HEK293 (cell line): ENCODE data around the gene PBRM1.

ENCODE experiments used
- CTCF ChIA-PET: fragments of 350-600 bp; formaldehyde crosslinking; extraction: SDS; loops from one replicate; lab custom pipeline; 2021; ENCODE audit warnings: antibody characterized with exemption; lab: Yijun Ruan, JAX
- POLR2A ChIA-PET: fragments of 300-600 bp; formaldehyde crosslinking; extraction: SDS; loops from one replicate; lab custom pipeline; 2020; ENCODE audit warnings: antibody characterized with exemption, inconsistent platforms; lab: Yijun Ruan, JAX
- H3K27ac ChIP-seq: fragments of 200-500 bp; sonication (Bioruptor generic); 2 replicates; pipeline ENCODE4 v1.5.1; 2014; ENCODE audit warnings: low read depth, low read length, control low read depth, inconsistent platforms; ENCODE audit errors: extremely low read depth
- H3K36me3 ChIP-seq, 2 experiments: fragments of 200-500 bp in 1 of 2; sonication (Bioruptor generic) in 1 of 2; 1 replicate in 1 of 2; 2 replicates in 1 of 2; pipeline ENCODE4 v1.5.1; 2014 to 2017; ENCODE audit warnings: inconsistent platforms in 2 of 2, low read length in 2 of 2; ENCODE audit not compliant: control insufficient read depth in 2 of 2, insufficient read depth in 1 of 2
- H3K4me1 ChIP-seq: fragments of 200-500 bp; sonication (Bioruptor generic); 2 replicates; pipeline ENCODE4 v1.5.1; 2014; ENCODE audit warnings: mild to moderate bottlenecking, low read length, inconsistent platforms; ENCODE audit not compliant: control insufficient read depth, insufficient read depth
- H3K4me3 ChIP-seq: 2 replicates; pipeline ENCODE4 v1.5.1; 2011; ENCODE audit warnings: low read depth, mild to moderate bottlenecking, control low read depth, low read length, moderate library complexity
- H3K9me3 ChIP-seq: fragments of 200-500 bp; sonication (Bioruptor generic); 2 replicates; pipeline ENCODE4 v1.5.1; 2014; ENCODE audit warnings: low read depth, low read length, inconsistent platforms; ENCODE audit not compliant: control insufficient read depth, insufficient read depth
- BCL11B ChIP-seq: fragments of 450-650 bp; formaldehyde crosslinking; IDR thresholded peaks from 2 replicates; pipeline ENCODE4 v1.5.1; 2016; ENCODE audit warnings: low read depth, missing biosample characterization, missing genetic modification characterization
- EGR2 ChIP-seq: fragments of 450-650 bp; formaldehyde crosslinking; IDR thresholded peaks from 2 replicates; pipeline ENCODE4 v1.5.1; 2016; ENCODE audit warnings: low read depth, missing biosample characterization, missing genetic modification characterization
- FEZF1 ChIP-seq: fragments of 450-650 bp; formaldehyde crosslinking; IDR thresholded peaks from 2 replicates; pipeline ENCODE4 v1.5.1; 2016; ENCODE audit warnings: missing biosample characterization, missing genetic modification characterization
- HOXA7 ChIP-seq: sonication (generic); formaldehyde crosslinking; IDR thresholded peaks from 2 replicates; pipeline ENCODE4 v1.8.1; 2022; ENCODE audit warnings: missing genetic modification reagents, borderline replicate concordance
- OSR2 ChIP-seq: fragments of 450-650 bp; formaldehyde crosslinking; IDR thresholded peaks from 2 replicates; pipeline ENCODE4 v1.5.1; 2016; ENCODE audit warnings: missing biosample characterization, missing genetic modification characterization
- REPIN1 ChIP-seq: fragments of 450-650 bp; formaldehyde crosslinking; IDR thresholded peaks from 2 replicates; pipeline ENCODE4 v1.5.1; 2017; ENCODE audit warnings: missing biosample characterization, missing genetic modification characterization, low read depth
- SCRT1 ChIP-seq: fragments of 450-650 bp; formaldehyde crosslinking; IDR thresholded peaks from 2 replicates; pipeline ENCODE4 v1.5.1; 2016; ENCODE audit warnings: missing biosample characterization, missing genetic modification characterization, borderline replicate concordance
- YY1 ChIP-seq: fragments of 450-650 bp; formaldehyde crosslinking; IDR thresholded peaks from 2 replicates; pipeline ENCODE4 v1.5.1; 2018; ENCODE audit warnings: missing biosample characterization, missing genetic modification characterization
- ZBTB49 ChIP-seq: fragments of 450-650 bp; formaldehyde crosslinking; IDR thresholded peaks from 2 replicates; pipeline ENCODE4 v1.5.1; 2016; ENCODE audit warnings: missing biosample characterization, missing genetic modification characterization, low read depth
- ZNF112 ChIP-seq: fragments of 450-650 bp; formaldehyde crosslinking; IDR thresholded peaks from 2 replicates; pipeline ENCODE4 v1.5.0; 2017; ENCODE audit warnings: missing biosample characterization, missing genetic modification characterization
- ZNF138 ChIP-seq: fragments of 450-650 bp; formaldehyde crosslinking; IDR thresholded peaks from 2 replicates; pipeline ENCODE4 v1.5.1; 2016; ENCODE audit warnings: missing biosample characterization, missing genetic modification characterization, borderline replicate concordance
- ZNF157 ChIP-seq: fragments of 450-650 bp; formaldehyde crosslinking; IDR thresholded peaks from 2 replicates; pipeline ENCODE4 v1.5.1; 2016; ENCODE audit warnings: missing biosample characterization, missing genetic modification characterization
- ZNF175 ChIP-seq: fragments of 450-650 bp; formaldehyde crosslinking; IDR thresholded peaks from 2 replicates; pipeline ENCODE4 v1.5.1; 2016; ENCODE audit warnings: missing biosample characterization, missing genetic modification characterization
- ZNF19 ChIP-seq: fragments of 450-650 bp; formaldehyde crosslinking; IDR thresholded peaks from 2 replicates; pipeline ENCODE4; 2016; ENCODE audit warnings: missing biosample characterization, missing genetic modification characterization, low read depth
- ZNF24 ChIP-seq: fragments of 450-650 bp; formaldehyde crosslinking; IDR thresholded peaks from 2 replicates; pipeline ENCODE4 v1.5.1; 2016; ENCODE audit warnings: missing biosample characterization, missing genetic modification characterization
- ZNF280C ChIP-seq: fragments of 450-650 bp; formaldehyde crosslinking; IDR thresholded peaks from 2 replicates; pipeline ENCODE4 v1.5.1; 2016; ENCODE audit warnings: missing biosample characterization, missing genetic modification characterization
- ZNF37A ChIP-seq: fragments of 450-650 bp; IDR thresholded peaks from 2 replicates; pipeline ENCODE4 v1.5.1; 2018; ENCODE audit warnings: missing biosample characterization, missing genetic modification characterization
- ZNF404 ChIP-seq: fragments of 450-650 bp; formaldehyde crosslinking; IDR thresholded peaks from 2 replicates; pipeline ENCODE4 v1.5.1; 2017; ENCODE audit warnings: missing biosample characterization, missing genetic modification characterization
- ZNF529 ChIP-seq: fragments of 450-650 bp; formaldehyde crosslinking; IDR thresholded peaks from 2 replicates; pipeline ENCODE4 v1.5.1; 2017; ENCODE audit warnings: missing genetic modification characterization, missing biosample characterization; ENCODE audit not compliant: insufficient replicate concordance
- ZNF670 ChIP-seq: fragments of 450-650 bp; formaldehyde crosslinking; IDR thresholded peaks from 2 replicates; pipeline ENCODE4 v1.5.1; 2016; ENCODE audit warnings: missing biosample characterization, missing genetic modification characterization, low read depth
- ZNF707 ChIP-seq: fragments of 450-650 bp; formaldehyde crosslinking; IDR thresholded peaks from 2 replicates; pipeline ENCODE4 v1.5.1; 2016; ENCODE audit warnings: missing biosample characterization, missing genetic modification characterization
- ZNF768 ChIP-seq: fragments of 450-650 bp; formaldehyde crosslinking; IDR thresholded peaks from 2 replicates; pipeline ENCODE4 v1.5.1; 2018; ENCODE audit warnings: missing biosample characterization, mild to moderate bottlenecking, missing genetic modification characterization
- ZNF777 ChIP-seq: fragments of 450-650 bp; formaldehyde crosslinking; IDR thresholded peaks from 2 replicates; pipeline ENCODE4 v1.5.1; 2017; ENCODE audit warnings: missing biosample characterization, missing genetic modification characterization, borderline replicate concordance
- TF ChIP-seq, protein P1 (sequence below): fragments of 450-650 bp; formaldehyde crosslinking; IDR thresholded peaks from 2 replicates; pipeline ENCODE4 v1.5.1; 2017; ENCODE audit warnings: missing biosample characterization, missing genetic modification characterization

PBRM1 gene

DNA sequence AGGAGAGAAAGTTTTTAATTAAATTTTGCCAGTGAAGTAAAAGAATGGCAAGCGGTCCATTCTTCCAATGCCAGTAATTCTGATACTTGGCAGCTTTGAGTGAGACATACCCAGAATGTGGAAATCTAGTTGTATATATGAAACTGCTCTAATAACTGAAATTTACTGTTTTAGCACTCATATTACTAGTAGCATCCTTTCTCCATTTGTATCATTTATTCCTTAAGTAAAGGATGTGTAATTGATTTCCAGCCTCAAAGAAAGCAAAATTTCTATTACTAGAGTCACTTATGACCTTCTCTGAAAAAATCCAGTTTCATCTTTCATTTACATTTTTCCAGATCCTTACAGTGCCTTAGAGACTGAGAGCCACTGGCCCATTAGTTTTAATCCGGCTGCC is 65.1 kb downstream of the PBRM1 start (continued):
- TF ChIP-seq ZNF19 (tag by site-specific recombination) (no peak), ZNF707 (tag by site-specific recombination) (no peak), HOXA7 (CRISPR knock-in tag) (no peak)

DNA sequence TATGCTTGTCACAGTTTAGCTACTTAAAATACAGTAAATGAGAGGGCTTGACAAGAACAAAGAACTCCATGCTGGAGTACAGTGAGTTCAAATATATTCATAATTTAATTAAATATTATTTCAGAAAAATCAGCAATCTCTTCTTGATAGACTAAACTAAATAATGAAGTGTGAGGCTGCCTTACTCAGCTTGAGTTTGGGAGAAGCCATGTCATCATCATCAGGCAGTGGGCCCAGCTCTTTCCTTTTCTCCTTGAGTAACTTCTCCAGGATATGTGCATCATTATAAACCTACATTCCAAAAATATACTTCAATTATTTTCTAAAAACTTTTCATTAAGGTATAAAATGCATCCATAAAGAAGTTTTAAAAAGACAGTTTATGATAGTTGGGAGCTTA is 70.5 kb downstream of the PBRM1 start:
- peaks cover 9 to 74% of the 10 kb centered on the region in 2 experiments for H3K36me3 ChIP-seq
- CTCF ChIA-PET, result interaction anchor here (1.5 kb wide), 1 partner anchor 11 kb away, joined by 4 read pairs; no protein-coding TSS in a partner anchor
- no peaks in the 10 kb centered on the region for H3K4me1 ChIP-seq
- no peaks in the 10 kb centered on the region for H3K9me3 ChIP-seq
- H3K4me3 ChIP-seq, result no peak overlapping the region
- TF ChIP-seq EGR2 (tag by site-specific recombination), result no peak
- TF ChIP-seq ZNF112 (tag by site-specific recombination), result no peak
- TF ChIP-seq ZNF157 (tag by site-specific recombination), result no peak
- TF ChIP-seq, protein P1, sequence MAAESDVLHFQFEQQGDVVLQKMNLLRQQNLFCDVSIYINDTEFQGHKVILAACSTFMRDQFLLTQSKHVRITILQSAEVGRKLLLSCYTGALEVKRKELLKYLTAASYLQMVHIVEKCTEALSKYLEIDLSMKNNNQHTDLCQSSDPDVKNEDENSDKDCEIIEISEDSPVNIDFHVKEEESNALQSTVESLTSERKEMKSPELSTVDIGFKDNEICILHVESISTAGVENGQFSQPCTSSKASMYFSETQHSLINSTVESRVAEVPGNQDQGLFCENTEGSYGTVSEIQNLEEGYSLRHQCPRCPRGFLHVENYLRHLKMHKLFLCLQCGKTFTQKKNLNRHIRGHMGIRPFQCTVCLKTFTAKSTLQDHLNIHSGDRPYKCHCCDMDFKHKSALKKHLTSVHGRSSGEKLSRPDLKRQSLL (tag by site-specific recombination), result no peak
- TF ChIP-seq FEZF1, result no peak
- TF ChIP-seq ZNF768 (tag by site-specific recombination), result no peak
- no peak for TF ChIP-seq ZNF138
- no peak for TF ChIP-seq ZNF404
- TF ChIP-seq REPIN1 (tag by site-specific recombination), result no peak
- TF ChIP-seq YY1 (tag by site-specific recombination), result no peak
- TF ChIP-seq ZBTB49, result no peak
- TF ChIP-seq ZNF24 (tag by site-specific recombination), result no peak
- TF ChIP-seq SCRT1, result no peak
- no peak for TF ChIP-seq OSR2 (tag by site-specific recombination)
- no peak for TF ChIP-seq BCL11B (tag by site-specific recombination)
- no peak for TF ChIP-seq ZNF37A (tag by site-specific recombination)
- TF ChIP-seq, all 188 proteins: peak for 0
- POLR2A ChIA-PET, result no interaction called here
- H3K27ac ChIP-seq, result no peak overlapping the region

DNA sequence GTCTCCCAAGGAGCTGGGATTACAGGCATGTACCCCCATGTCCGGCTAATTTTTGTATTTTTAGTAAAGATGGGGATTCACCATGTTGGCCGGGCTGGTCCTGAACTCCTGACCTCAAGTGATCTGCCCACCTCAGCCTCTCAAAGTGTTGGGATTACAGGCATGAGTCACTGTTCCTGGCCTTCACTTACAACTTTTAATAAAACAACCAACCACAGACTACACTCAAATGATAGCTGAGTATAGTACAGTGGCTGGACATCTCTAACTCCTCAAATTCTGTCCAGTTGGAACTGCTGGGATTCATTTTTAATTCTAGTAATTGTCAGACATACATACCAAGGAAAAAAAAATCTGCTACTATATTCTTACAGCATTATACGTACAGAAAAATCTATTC is 71.0 kb downstream of the PBRM1 start:
- ChIA-PET POLR2A (no interaction called here), CTCF (interaction anchor here (1.5 kb wide), 1 partner anchor 11 kb away, joined by 4 read pairs; no protein-coding TSS in a partner anchor)

More for the DNA sequence above, 71.0 kb downstream of the PBRM1 start:
- H3K4me1 ChIP-seq, result no peaks in the 10 kb centered on the region
- no peak overlapping the region for H3K27ac ChIP-seq
- H3K36me3 ChIP-seq, result peaks cover 9 to 74% of the 10 kb centered on the region in 2 experiments
- TF ChIP-seq ZNF175 (tag by site-specific recombination) (no peak), ZNF280C (tag by site-specific recombination) (no peak), ZNF157 (tag by site-specific recombination) (no peak), ZNF777 (tag by site-specific recombination) (no peak), ZNF529 (tag by site-specific recombination) (no peak), EGR2 (tag by site-specific recombination) (no peak), ZNF670 (tag by site-specific recombination) (no peak)
- H3K4me3 ChIP-seq, result no peak overlapping the region
- no peaks in the 10 kb centered on the region for H3K9me3 ChIP-seq
